Uterus (tissue), 2 donors: ENCODE measurements around the gene GALNT9.

Experiments used
- CTCF ChIP-seq, 4 experiments: fragments of 200-600 bp in 2 of 4; fragments of 450-650 bp in 2 of 4; sonication (generic) in 2 of 4; IDR thresholded peaks; one replicate each; pipeline ENCODE4 v1.5.1; 2016 to 2019; ENCODE audit warnings: antibody characterized with exemption in 4 of 4, mild to moderate bottlenecking in 2 of 4, moderate library complexity in 1 of 4
- POLR2A ChIP-seq, 2 donors: fragments of 450-650 bp; IDR thresholded peaks; one replicate each; pipeline ENCODE4 v1.6.1; 2016; ENCODE audit warnings: antibody characterized with exemption in 2 of 2, mild to moderate bottlenecking in 1 of 2, moderate library complexity in 1 of 2

GRCh38 chr12:132375747-132376463, 46.5 kb upstream of the GALNT9 start:
- TF ChIP-seq CTCF (IDR thresholded peaks at IDR 0.05): no peak
- TF ChIP-seq POLR2A (IDR thresholded peaks at IDR 0.05): no peak
